Measurements from ENCODE around the gene CLCN5.

CLCN5 gene

DNA sequence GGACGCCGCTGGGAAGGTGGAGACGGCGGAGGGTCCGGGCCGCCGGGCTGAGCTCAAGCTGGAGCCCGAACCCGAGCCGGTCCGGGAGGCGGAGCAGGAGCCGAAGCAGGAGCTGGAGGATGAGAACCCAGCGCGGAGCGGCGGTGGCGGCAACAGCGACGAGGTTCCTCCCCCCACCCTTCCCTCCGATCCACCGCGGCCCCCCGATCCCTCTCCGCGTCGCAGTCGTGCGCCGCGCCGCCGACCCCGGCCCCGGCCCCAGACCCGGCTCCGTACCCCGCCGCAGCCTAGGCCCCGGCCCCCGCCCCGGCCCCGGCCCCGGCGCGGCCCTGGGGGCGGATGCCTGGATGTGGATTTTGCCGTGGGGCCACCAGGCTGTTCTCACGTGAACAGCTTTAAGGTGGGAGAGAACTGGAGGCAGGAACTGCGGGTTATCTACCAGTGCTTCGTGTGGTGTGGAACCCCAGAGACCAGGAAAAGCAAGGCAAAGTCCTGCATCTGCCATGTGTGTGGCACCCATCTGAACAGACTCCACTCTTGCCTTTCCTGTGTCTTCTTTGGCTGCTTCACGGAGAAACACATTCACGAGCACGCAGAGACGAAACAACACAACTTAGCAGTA lies 42.6 kb upstream of the CLCN5 start:
- POLR2A ChIA-PET: no interaction called here
- TF ChIP-seq, protein P1, sequence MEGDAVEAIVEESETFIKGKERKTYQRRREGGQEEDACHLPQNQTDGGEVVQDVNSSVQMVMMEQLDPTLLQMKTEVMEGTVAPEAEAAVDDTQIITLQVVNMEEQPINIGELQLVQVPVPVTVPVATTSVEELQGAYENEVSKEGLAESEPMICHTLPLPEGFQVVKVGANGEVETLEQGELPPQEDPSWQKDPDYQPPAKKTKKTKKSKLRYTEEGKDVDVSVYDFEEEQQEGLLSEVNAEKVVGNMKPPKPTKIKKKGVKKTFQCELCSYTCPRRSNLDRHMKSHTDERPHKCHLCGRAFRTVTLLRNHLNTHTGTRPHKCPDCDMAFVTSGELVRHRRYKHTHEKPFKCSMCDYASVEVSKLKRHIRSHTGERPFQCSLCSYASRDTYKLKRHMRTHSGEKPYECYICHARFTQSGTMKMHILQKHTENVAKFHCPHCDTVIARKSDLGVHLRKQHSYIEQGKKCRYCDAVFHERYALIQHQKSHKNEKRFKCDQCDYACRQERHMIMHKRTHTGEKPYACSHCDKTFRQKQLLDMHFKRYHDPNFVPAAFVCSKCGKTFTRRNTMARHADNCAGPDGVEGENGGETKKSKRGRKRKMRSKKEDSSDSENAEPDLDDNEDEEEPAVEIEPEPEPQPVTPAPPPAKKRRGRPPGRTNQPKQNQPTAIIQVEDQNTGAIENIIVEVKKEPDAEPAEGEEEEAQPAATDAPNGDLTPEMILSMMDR (IDR thresholded peaks at IDR 0.05; ENCODE audit: control extremely low read depth, extremely low read depth, low read depth, missing control alignments): no peak
- CTCF ChIA-PET: interaction anchor here (0.9 kb wide), 1 partner anchor 9 kb away, joined by 3 read pairs; no protein-coding TSS in a partner anchor
- no peak for DNase-seq (ENCODE audit: extremely low spot score)

DNA sequence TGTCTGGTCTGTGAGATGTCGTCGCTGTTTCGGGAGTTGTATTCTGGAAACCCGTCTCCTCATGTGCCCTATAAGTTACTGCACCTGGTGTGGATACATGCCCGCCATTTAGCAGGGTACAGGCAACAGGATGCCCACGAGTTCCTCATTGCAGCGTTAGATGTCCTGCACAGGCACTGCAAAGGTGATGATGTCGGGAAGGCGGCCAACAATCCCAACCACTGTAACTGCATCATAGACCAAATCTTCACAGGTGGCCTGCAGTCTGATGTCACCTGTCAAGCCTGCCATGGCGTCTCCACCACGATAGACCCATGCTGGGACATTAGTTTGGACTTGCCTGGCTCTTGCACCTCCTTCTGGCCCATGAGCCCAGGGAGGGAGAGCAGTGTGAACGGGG lies 41.7 kb upstream of the CLCN5 start:
- CTCF ChIA-PET: no interaction called here
- DNase-seq (ENCODE audit: extremely low spot score): no peak
- POLR2A ChIA-PET: no interaction called here
- TF ChIP-seq, protein P1 (IDR thresholded peaks at IDR 0.05; ENCODE audit: control extremely low read depth, extremely low read depth, low read depth, missing control alignments): no peak

DNA sequence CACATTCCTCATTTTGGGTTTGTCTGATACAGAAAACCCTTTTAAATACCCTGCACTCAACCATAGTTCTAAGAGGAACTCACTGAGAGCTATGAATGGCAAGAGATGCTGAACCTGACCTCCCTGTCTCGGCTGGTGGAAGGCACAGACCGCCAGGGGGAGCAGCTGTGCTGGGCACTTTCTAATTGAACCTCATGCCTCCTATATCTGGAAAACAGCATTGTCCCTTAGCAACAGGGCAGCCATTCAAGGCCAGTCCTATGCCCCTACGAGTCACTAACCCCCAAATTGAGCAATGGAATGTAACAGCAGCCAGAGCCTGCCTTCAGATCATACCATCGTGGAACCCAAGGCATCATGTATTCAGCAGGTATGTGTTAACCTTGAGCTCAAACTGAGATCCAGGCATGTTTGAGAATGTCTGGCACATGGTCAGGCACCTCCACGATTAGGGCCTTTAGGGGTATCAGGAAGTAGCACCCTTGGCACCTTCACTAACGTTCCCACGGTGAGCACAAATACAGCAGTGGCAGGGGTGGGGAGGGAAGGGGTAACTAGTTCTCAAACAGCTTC lies 38.0 kb upstream of the CLCN5 start:
- ChIA-PET POLR2A (no interaction called here), CTCF (interaction anchor here (0.7 to 2.6 kb wide), 19 partner anchors 9 to 695 kb away, joined by 3 to 28 read pairs (median 4); partner anchors contain the start of genes CCNB3 and CLCN5)
- DNase-seq (ENCODE audit: extremely low spot score): peak; percentile 39
- TF ChIP-seq, protein P1 (IDR thresholded peaks at IDR 0.05; ENCODE audit: control extremely low read depth, extremely low read depth, low read depth, missing control alignments): peak; percentile 64

DNA sequence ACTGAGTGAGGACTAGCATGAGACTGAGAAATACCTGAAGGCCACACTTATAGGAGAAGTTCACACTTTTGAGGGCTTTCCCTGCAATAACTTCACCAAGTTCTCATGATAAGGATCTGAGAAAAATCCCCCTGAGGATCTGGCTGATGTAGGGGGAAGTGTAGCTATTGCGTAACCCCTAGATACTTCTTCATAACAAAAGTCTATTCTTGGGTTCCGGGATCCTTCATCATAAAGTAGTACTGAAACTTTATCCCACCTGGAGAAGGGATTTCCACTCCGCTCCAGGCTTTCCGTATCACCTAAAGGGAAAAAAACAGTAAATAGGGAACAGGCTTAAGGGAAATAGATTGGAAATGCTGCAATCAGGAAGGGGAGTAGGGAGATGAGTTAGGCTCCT lies 29.9 kb upstream of the CLCN5 start:
- CTCF ChIA-PET: no interaction called here
- TF ChIP-seq, protein P1 (IDR thresholded peaks at IDR 0.05; ENCODE audit: control extremely low read depth, extremely low read depth, low read depth, missing control alignments): no peak
- POLR2A ChIA-PET: no interaction called here
- DNase-seq (ENCODE audit: extremely low spot score): no peak

DNA sequence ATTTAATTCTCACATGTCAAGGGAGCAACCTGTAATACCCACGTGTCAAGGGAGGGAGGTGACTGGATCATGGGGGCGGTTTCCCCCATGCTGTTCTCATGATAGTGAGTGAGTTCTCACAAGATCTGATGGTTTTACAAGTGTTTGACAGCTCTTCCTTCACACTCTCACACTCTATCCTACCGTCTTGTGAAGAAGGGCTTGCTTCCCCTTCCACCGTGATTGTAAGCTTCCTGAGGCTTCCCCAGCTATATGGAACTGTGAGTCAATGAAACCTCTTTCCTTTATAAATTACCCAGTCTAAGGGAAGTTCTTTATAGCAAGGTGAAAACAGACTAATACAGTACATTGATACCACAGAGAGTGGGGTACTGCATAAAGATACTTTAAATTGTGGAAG lies 25.4 kb upstream of the CLCN5 start:
- TF ChIP-seq, protein P1 (IDR thresholded peaks at IDR 0.05; ENCODE audit: control extremely low read depth, extremely low read depth, low read depth, missing control alignments): no peak
- DNase-seq (ENCODE audit: extremely low spot score): no peak
- POLR2A ChIA-PET: no interaction called here
- CTCF ChIA-PET: interaction anchor here (1.4 kb wide), 1 partner anchor 12 kb away, joined by 3 read pairs; no protein-coding TSS in a partner anchor

DNA sequence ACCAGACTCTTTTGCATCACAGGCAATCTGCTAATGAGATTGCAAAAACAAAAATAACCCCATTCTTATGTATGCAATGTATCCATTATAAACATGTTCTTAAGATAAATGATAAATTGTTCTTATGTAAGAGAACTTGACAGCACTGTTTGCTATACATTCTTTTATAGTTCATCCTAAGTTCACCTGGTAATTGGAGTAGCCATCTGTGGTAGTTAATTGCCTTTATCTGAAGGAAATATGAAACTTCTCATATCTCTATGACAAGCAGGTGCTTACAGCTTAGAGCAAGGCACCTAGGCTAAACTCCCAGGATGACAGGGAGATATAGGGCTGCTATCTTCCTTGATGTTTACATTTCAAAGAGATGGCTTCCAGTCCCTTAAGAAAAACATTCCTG lies 21.3 kb upstream of the CLCN5 start:
- POLR2A ChIA-PET: no interaction called here
- CTCF ChIA-PET: no interaction called here

More for the DNA sequence above, 21.3 kb upstream of the CLCN5 start:
- DNase-seq (ENCODE audit: extremely low spot score): no peak
- TF ChIP-seq, protein P1 (IDR thresholded peaks at IDR 0.05; ENCODE audit: control extremely low read depth, extremely low read depth, low read depth, missing control alignments): no peak
